Activated CD4-positive, alpha-beta T cell treated with anti-CD3 and anti-CD28 coated beads, Interleukin-2, amount 10 ng/mL, durations not matched to agents 24 days and 14 days (primary cell): ENCODE data around the gene GNGT1. TPM values are rescaled to one million over a fixed set of nuclear protein-coding genes. Genes with fewer than 3 reads are reported as not detected.
"Not testable (repeated sequence)": the region's sequence is repeated elsewhere in the genome, so short reads cannot be mapped to it uniquely, and the experiment has no call there.

Experiments used
- DNase-seq: peaks from one replicate; pipeline ENCODE4 v3.0.0; 2022
- H3K27ac Mint-ChIP-seq: one replicate; pipeline ENCODE4 v1.8.0; 2022; ENCODE audit warnings: mild to moderate bottlenecking, mixed read lengths
- H3K27me3 Mint-ChIP-seq: one replicate; pipeline ENCODE4 v1.8.0; 2022; ENCODE audit warnings: mixed read lengths
- H3K36me3 Mint-ChIP-seq: one replicate; pipeline ENCODE4 v1.8.0; 2022; ENCODE audit warnings: low read depth, mild to moderate bottlenecking, mixed read lengths
- H3K4me1 Mint-ChIP-seq: one replicate; pipeline ENCODE4 v1.8.0; 2021; ENCODE audit warnings: mixed read lengths
- H3K4me3 Mint-ChIP-seq: one replicate; pipeline ENCODE4 v1.8.0; 2022; ENCODE audit warnings: mild to moderate bottlenecking, moderate library complexity, mixed read lengths
- H3K9me3 Mint-ChIP-seq: one replicate; pipeline ENCODE4 v1.8.0; 2021; ENCODE audit warnings: mixed read lengths
- intact Hi-C: fragments of 100-400 bp; cut with micrococcal nuclease; formaldehyde crosslinking; loops from one replicate; pipeline ENCODE4 v1.15.1; 2023
- total RNA-seq: library from RNA; stranded (reverse); gene quantifications from 2 replicates; pipeline ENCODE4 v1.2.3, GENCODE V29; 2022

Gene GNGT1
- total RNA-seq, 1 donor from 2014 or later = not detected

GRCh38 chr7:93890041-93890463, 16.3 kb upstream of the GNGT1 start:
- H3K36me3 Mint-ChIP-seq = no peaks in the 10 kb centered on the region
- peaks cover 51% of the 10 kb centered on the region for H3K27me3 Mint-ChIP-seq
- no peak overlapping the region for H3K27ac Mint-ChIP-seq
- H3K4me1 Mint-ChIP-seq = peaks cover 8% of the 10 kb centered on the region
- H3K9me3 Mint-ChIP-seq = no peaks in the 10 kb centered on the region
- H3K4me3 Mint-ChIP-seq = peak overlapping the region; percentile 75
- intact Hi-C loops = no loop called here
- DNase-seq = peak; percentile 58

DNA sequence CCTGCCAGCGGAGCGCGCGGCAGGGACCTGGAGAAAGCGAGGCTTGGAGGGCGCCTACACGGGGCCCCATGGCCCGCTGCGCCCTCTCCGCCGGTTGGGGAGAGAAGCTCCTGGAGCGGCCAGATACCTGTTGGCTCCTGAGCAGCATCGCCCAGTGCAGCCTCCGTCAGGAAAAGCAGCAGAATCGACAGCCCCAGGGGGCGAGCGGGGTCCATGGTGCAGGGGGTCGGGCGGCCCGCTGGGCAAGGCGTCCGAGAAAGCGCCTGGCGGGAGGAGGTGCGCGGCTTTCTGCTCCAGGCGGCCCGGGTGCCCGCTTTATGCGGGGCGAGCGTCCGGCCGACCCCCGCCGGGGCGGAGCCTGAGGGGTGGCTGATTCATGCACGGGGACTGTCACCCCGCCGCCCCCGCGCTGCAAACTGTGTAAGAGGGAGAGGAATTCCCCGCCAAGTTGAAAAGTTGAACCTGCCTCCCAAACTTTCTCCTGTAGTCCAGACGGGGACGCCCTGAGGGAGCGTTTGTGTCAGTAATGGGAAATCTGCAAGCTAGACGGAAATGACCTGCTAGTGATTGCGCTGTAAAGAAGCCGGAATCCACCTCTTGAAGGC, 15.8 kb upstream of the GNGT1 start, which contains the start of gene TFPI2:
TFPI2 (minus strand) TSS at position 290 of the 605 bp plus-strand sequence; CDS start at position 215, 75 bp downstream.
- peaks cover 51% of the 10 kb centered on the region for H3K27me3 Mint-ChIP-seq
- H3K27ac Mint-ChIP-seq = no peak within 1 kb of the TSS
- H3K4me1 Mint-ChIP-seq = peaks cover 8% of the 10 kb centered on the region
- intact Hi-C loops = no loop called here
- H3K36me3 Mint-ChIP-seq = no peaks in the 10 kb centered on the region
- no peaks in the 10 kb centered on the region for H3K9me3 Mint-ChIP-seq
- peak within 1 kb of the TSS; percentile 75 for H3K4me3 Mint-ChIP-seq
- peak; percentile 56 for DNase-seq

DNA sequence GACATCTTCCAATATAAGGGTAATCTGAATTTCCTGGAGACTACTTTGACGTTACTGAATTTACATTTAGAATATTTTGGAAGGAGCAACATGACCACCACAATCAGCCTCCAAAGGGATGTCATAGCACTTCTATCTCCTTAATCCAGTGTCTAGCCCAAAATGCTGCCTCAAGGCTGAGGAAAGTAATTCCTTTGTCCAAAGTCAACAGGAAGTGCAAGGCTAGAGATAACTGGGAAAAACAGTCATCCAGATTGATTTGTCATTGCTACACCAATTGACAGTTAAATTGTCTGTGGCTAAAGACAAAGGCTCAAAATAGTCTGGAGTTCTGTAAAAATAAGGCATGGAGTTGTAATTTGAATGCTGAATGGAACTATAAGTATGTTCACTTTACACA, 11.9 kb upstream of the GNGT1 start:
- Mint-ChIP-seq H3K4me3 (no peak overlapping the region), H3K27me3 (peaks cover 42% of the 10 kb centered on the region), H3K36me3 (no peaks in the 10 kb centered on the region), H3K4me1 (peaks cover 8% of the 10 kb centered on the region), H3K27ac (no peak overlapping the region), H3K9me3 (no peaks in the 10 kb centered on the region)
- no peak for DNase-seq
- intact Hi-C loops = no loop called here

DNA sequence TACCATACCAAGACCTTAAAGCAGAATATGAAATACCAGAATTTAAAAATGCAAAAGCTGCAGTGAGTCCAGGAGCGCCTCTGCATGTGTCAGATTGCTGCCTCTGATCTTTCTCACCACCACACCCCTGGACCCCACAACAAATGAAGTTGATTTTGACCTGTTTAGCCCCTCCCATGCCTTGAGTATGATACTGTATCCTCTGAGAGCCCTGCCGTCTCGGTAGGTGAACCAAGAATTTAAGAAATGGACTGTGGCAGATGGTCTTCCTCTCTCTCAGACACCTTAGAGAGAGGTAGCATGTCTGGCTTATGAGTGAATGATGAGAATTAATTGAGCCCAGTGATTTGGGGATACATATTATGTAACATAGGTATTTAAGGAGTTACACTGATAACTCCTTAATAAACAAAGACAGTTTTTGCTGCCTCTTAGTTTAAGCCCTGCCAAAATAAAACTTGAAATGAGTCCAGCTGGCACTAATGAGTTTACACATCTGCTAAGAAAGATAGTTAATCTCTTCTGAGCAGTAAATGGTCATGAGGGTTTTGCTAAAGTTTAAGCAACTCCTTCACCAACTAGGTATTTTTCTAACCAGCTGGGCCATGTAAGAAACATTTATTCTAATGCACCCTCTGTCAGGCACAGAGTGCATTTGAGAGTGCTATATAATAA, 11.3 kb upstream of the GNGT1 start:
- peaks cover 35% of the 10 kb centered on the region for H3K27me3 Mint-ChIP-seq
- H3K27ac Mint-ChIP-seq = no peak overlapping the region
- intact Hi-C loops = no loop called here
- peaks cover 4% of the 10 kb centered on the region for H3K4me1 Mint-ChIP-seq
- no peaks in the 10 kb centered on the region for H3K9me3 Mint-ChIP-seq
- DNase-seq = no peak
- no peaks in the 10 kb centered on the region for H3K36me3 Mint-ChIP-seq
- H3K4me3 Mint-ChIP-seq = no peak overlapping the region

- Mint-ChIP-seq H3K4me3 (no peak overlapping the region), H3K27ac (no peak overlapping the region), H3K9me3 (no peaks in the 10 kb centered on the region), H3K4me1 (no peaks in the 10 kb centered on the region), H3K27me3 (peaks cover 29% of the 10 kb centered on the region), H3K36me3 (no peaks in the 10 kb centered on the region)
- DNase-seq = no peak
- intact Hi-C loops = no loop called here
These were observed 10.3 kb upstream of the GNGT1 start for GRCh38 chr7:93895859-93896600.

DNA sequence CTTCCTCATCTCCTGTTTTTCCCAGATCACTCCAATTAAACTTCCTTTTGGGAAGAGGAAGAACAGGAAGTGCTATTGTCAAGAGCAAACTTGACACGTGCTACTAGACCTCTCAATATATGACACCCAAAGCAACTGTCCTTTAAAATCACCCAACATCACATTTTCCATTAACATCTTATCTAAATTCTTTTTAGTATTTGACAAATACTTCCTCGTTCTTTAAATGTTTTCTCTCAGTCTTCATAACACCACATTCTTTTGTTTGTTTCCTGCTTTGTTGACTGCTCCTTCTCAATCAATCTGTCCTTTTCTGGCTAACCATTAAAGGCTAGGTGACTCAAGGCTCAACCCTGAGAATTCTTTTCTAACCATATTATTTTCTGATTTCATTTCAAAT, 8.7 kb upstream of the GNGT1 start:
- H3K27ac Mint-ChIP-seq = no peak overlapping the region
- no peak for DNase-seq
- intact Hi-C loops = no loop called here
- H3K4me3 Mint-ChIP-seq = no peak overlapping the region
- peaks cover 14% of the 10 kb centered on the region for H3K27me3 Mint-ChIP-seq
- no peaks in the 10 kb centered on the region for H3K4me1 Mint-ChIP-seq
- no peaks in the 10 kb centered on the region for H3K36me3 Mint-ChIP-seq
- H3K9me3 Mint-ChIP-seq = no peaks in the 10 kb centered on the region

GRCh38 chr7:93902777-93903423, 3.5 kb upstream of the GNGT1 start:
- no peaks in the 10 kb centered on the region for H3K36me3 Mint-ChIP-seq
- intact Hi-C loops = loop anchor here (1.0 kb wide), 1 partner anchor 184 kb away; no protein-coding TSS in a partner anchor

GRCh38 chr7:93910076-93910994, 4.0 kb downstream of the GNGT1 start:
- Mint-ChIP-seq H3K27ac (no peak overlapping the region), H3K27me3 (peaks cover 5% of the 10 kb centered on the region), H3K9me3 (no peaks in the 10 kb centered on the region), H3K36me3 (no peaks in the 10 kb centered on the region), H3K4me1 (no peaks in the 10 kb centered on the region), H3K4me3 (no peak overlapping the region)
- intact Hi-C loops = no loop called here
- DNase-seq = no peak

More at GRCh38 chr7:93902777-93903423, 3.5 kb upstream of the GNGT1 start:
- Mint-ChIP-seq H3K4me3 (no peak overlapping the region), H3K9me3 (no peaks in the 10 kb centered on the region), H3K4me1 (no peaks in the 10 kb centered on the region), H3K27me3 (peaks cover 6% of the 10 kb centered on the region), H3K27ac (no peak overlapping the region)
- DNase-seq = peak; percentile 60

DNA sequence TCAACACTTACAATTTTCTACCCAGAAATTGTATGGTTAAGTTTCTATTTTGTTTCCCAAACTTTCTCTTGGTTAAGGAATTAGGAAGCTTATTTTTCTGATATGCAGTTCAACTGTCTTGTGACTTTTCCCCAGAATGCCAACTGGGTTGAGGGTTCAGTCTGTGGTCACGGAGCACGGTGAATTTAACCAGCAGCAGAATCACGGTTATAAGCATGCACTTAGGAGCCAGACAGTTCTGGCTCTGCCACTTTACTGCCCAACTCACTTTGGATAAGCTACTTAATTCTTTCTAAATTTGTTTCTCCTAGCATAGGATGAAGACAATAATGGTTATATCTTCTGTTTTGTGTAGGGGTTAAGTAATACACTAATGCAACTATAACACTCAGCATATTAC, 4.9 kb downstream of the GNGT1 start:
- intact Hi-C loops, H3K4me3 Mint-ChIP-seq, H3K4me1 Mint-ChIP-seq, H3K36me3 Mint-ChIP-seq, H3K27ac Mint-ChIP-seq, H3K9me3 Mint-ChIP-seq, DNase-seq, H3K27me3 Mint-ChIP-seq: not testable (repeated sequence)

- H3K27ac Mint-ChIP-seq, H3K36me3 Mint-ChIP-seq, H3K4me1 Mint-ChIP-seq, DNase-seq, H3K27me3 Mint-ChIP-seq, H3K4me3 Mint-ChIP-seq, H3K9me3 Mint-ChIP-seq, intact Hi-C loops: not testable (repeated sequence)
These were observed 5.3 kb downstream of the GNGT1 start for GRCh38 chr7:93911661-93912060.

DNA sequence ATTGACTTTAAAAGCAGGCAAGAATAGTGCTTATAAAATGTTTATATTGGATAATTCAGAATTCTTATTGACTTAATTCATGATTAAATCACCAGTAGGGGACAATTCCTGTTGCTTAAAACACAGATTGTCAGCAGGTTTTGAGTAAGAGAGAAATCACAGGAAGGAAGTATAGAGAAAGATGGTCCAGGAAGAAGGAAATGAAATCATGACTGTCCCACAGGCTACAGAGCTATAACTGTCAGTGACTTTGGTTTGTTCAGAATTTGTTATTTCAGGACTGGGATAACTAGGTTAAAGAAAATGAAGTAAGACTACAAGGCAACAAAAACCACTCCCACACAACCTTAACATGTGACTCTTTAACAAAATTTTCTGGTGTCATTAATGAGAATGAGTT, 6.8 kb downstream of the GNGT1 start:
- H3K27me3 Mint-ChIP-seq = peaks cover 9% of the 10 kb centered on the region

DNA sequence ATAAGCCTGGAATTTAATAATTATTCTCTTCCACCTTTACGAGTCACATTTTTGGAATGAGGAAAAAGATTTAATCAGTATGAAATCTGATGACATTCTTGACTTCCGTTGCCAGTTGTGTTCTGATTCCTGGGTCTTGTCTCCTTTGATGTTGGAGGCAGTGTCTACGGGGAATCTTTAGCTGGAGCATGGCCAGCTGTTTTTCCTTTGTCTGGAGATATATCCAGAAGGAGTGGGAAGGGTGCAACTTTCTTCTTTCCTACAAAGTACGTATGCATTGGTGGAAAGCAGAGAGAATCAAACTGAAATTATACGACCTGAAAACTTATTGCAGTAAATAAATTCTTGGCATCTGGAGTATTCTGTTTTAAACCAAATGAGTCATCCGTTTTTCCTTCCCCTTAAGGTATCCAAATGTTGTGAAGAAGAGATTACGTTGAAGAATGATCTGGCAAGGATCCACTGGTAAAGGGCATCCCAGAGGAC, 8.3 kb downstream of the GNGT1 start:
- Mint-ChIP-seq H3K4me1 (no peaks in the 10 kb centered on the region), H3K27ac (no peak overlapping the region), H3K4me3 (no peak overlapping the region), H3K36me3 (no peaks in the 10 kb centered on the region), H3K9me3 (no peaks in the 10 kb centered on the region), H3K27me3 (peaks cover 8% of the 10 kb centered on the region)
- no peak for DNase-seq
- intact Hi-C loops = no loop called here

More for the DNA sequence above, 6.8 kb downstream of the GNGT1 start:
- DNase-seq = no peak
- Mint-ChIP-seq H3K9me3 (no peaks in the 10 kb centered on the region), H3K4me1 (no peaks in the 10 kb centered on the region), H3K4me3 (no peak overlapping the region), H3K36me3 (no peaks in the 10 kb centered on the region), H3K27ac (no peak overlapping the region)
- intact Hi-C loops = no loop called here
